Activated T-helper 9 cell treated with anti-CD3 and anti-CD28 coated beads, Interleukin-2, amount 50 U/mL, for 16 hours (primary cell): Measurements from ENCODE around the gene ASPN.

Experiments used
- DNase-seq: peaks from one replicate; pipeline ENCODE4 v3.0.0-alpha.2; 2020; ENCODE audit warnings: low read depth

ASPN gene

DNA sequence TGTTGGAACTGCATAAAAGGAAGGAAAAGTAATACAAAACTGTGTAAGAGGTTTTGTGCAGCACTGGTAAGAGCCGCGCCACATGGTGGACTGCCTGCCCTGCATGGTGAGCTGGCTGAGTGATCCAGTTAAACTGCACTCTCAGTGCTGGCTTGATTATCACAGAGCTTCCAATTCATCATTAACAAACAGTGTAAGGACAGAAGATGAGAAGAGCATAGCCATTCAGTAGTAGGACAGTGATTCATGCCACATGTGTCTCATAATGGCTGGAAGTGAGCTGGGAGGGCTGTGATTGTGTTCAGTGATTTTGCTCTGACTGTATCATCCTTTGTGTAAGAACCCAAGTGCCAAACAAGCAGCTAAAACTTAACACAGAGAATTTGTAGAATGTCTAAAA lies 14.1 kb downstream of the ASPN start:
- no peak for DNase-seq

GRCh38 chr9:92467511-92467910 lies 14.8 kb downstream of the ASPN start:
- no peak for DNase-seq

DNA sequence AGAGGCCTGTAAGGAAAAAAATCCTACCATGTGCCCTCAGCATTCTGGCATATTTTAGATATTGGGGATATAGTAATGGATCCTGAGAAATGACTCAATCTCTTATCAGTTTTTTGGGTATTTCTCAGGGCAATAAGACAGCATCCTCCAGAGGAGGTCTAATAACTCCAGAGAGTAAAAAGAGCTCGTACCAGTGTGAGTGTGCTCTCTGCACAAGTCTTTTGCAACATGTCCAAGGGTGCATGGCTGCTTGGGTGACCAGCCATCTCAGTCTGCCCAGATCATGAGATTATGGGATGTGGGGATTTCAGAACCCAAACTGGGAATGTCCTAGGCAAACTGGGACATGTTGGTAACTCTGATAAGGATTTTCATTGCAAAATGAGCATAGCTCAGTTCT lies 15.3 kb downstream of the ASPN start:
- DNase-seq: no peak

GRCh38 chr9:92463984-92464383 lies 18.3 kb downstream of the ASPN start:
- no peak for DNase-seq

DNA sequence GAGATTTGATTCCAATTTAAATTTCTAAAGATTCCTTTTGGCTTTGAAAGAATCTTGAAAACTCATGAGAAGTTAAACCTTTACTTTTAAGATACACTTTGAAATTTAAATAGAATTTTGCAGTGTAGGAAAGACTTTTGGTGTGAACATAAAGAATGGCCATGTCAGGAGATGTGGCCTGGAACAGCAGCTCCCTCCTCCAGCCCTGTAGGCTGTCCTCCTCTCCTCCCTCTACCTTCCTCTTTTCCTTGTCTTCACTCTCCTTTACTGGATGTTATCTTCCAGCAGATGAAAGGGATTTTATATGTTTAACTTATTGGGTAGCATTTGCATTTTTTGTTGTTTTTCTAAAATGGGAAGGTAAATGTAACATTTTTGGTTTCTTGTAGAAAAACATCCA lies 18.9 kb downstream of the ASPN start:
- no peak for DNase-seq

DNA sequence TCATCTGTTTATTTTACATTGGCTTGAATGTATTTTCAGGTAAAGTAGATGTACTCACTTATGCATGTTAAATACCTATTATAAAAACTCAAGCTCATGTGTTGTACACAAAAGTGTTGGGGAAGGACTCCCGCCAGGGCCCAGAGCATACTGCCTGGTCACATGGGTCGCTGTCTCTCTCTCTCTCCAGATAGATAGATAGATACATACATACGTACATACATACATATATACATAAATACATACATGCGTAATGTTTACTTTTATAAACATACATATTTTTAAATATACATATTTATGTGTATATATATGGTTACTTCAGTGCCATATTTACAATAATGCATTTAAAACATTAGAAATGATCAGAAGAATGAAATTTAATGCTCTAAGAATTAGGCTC lies 24.7 kb downstream of the ASPN start:
- DNase-seq: no peak

- DNase-seq: no peak
Measured at GRCh38 chr9:92455217-92455616, 27.1 kb downstream of the ASPN start.

- DNase-seq: no peak
Measured at GRCh38 chr9:92446536-92446935, 35.8 kb downstream of the ASPN start.

DNA sequence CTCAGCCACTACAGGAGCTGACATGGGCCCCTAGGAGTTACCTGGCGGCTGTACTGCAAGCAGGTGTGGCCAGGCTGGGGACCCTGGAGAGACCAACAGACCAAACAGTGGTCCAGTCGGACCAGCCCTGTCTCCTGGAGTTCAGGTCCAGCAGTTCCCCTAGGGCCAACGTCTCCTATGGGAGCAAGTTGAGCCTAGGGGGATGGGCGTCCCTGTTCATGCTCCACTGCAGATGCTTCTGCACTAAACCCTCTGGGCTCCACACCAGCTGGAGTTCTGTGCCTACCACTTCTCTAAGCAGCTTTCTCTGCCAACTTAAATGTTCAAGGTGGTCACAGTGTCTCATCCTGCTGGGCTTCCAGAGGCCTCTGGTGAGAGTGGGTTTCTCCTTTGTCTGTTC lies 37.5 kb downstream of the ASPN start:
- no peak for DNase-seq

- DNase-seq: no peak
Measured at GRCh38 chr9:92440751-92441046, 41.6 kb downstream of the ASPN start.

DNA sequence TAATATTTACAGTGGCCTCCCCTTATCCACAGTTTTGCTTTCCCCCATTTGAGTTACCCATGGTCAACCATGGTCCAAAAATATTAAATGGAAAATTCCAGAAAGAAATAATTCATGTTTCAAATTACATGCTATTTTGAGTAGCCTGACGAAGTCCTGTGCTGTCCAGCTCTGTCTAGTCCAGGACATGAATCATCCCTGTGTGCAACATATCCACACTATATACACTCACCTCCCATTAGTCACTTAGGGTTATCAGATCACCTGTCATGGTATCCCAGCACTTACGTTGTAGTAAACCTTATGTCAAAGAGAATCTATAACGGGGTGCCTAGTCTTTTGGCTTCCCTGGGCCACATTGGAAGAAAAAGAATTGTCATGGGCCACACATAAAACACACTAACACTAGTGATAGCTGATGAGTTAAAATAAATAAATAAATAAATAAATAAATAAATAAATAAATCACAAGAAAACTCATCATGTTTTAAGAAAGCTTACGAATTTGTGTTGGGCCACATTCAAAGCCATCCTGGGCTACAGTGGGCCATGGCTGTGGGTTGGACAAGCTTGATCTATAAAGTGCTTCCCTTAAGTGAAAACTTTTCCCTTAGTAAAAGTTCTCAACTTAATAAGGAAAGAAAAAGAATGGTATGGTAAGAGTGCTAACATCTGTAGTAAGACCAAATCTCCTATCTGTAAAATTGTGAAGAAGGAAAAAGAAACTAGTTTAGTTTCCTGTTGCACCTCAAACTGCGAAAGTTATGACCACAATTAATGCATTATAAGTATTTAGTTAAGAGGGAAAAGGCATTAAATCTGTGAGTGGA lies 42.2 kb downstream of the ASPN start:
- DNase-seq: no peak

- DNase-seq: no peak
Measured at GRCh38 chr9:92438900-92439526, 43.3 kb downstream of the ASPN start.

- DNase-seq: no peak
Measured at GRCh38 chr9:92435263-92435662, 47.0 kb downstream of the ASPN start.

- DNase-seq: no peak
Measured at GRCh38 chr9:92432972-92433548, 49.2 kb downstream of the ASPN start.

GRCh38 chr9:92432350-92432749 lies 50.0 kb downstream of the ASPN start:
- DNase-seq: no peak

DNA sequence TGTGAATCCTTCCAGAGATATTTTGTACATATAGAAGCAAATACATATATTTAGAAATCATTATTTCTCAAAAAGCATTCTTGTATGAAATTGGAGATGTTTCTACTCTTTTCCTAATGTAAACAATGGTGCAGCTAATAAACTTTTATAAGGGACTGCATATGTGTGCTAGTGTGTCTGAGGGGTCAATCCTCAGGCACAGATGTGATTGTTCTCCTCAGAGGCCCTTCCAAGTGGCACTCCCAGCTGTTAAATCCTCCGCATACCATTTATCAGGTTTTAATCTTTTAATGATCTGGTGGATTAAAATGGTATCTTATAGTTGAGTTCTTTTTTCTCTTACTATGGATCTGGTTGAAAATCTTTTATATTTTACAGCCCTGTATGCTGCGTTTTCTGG lies 52.5 kb downstream of the ASPN start:
- no peak for DNase-seq

DNA sequence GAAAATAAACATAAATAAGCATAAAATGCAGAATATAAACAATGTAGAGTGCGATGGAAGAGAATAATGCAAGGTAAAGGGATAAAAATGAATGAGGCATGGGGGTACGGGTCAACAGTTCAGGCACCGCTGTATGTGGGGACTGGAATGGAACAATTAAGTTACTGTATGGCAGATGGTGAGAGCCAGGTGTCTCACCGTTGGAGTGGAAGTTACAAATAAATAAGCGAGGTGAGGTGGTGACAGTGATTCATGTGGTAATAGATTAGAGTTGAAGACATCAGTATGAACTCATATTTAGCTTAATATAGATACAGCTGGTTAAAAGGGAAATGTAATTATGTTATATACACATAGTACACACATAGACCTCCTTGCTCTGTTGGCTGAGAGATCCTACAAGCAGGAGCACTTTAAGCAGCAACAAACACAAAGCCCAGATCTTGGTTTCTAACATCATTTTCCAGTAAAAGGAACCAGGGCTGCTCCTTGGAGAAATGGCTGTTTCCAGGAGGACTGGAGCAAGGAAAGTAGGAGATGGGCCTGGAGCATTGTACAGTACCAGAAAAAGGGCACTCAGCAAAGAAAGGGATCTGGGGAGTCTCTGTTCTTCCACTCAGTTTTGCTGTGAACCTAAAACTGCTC lies 55.7 kb downstream of the ASPN start:
- DNase-seq: no peak

- no peak for DNase-seq
Measured at GRCh38 chr9:92425474-92425873, 56.8 kb downstream of the ASPN start.

DNA sequence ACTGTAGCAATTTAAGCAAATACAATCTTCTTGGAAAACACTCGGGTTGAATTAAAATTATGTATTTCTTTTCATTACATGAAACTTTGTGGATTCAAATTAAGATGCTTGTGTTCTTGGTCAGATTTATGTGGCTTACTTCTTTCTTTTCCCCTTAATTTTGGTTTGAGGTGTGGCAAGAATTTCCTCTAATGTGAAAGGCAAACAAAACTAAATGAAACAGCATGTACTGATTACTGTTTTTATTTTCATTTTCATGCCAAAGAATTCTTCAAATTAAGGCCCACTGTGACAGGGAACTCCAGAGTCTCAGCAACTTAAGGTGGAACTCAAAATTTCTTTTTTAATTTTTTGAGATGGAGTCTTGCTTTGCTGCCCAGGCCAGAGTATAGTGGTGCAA lies 58.0 kb downstream of the ASPN start, which contains the start of gene OMD:
Gene OMD (minus strand): TSS at position 132 of the 400 bp plus-strand sequence. CDS start 6,913 bp downstream, outside the sequence.
- no peak for DNase-seq

DNA sequence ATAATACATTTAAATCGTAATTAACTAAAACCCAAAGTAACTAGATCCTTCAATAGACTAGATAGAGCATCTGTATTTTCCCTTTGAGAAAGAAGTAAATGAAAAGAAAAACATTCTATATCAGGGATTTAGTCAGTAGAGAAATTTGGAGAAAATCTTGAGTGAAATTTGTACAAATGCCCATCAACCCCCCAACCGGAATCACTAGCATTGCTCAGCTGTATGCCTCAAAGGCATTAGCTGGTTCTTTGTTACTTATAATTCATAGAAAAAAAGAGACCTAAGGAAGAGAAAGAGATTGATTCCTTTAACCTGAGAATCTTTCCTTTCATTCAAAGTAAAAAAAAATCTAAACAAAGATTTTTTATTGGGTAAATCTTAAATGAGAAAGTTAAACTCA lies 58.7 kb downstream of the ASPN start:
- no peak for DNase-seq

- DNase-seq: no peak
Measured at GRCh38 chr9:92422611-92423338, 59.5 kb downstream of the ASPN start.

DNA sequence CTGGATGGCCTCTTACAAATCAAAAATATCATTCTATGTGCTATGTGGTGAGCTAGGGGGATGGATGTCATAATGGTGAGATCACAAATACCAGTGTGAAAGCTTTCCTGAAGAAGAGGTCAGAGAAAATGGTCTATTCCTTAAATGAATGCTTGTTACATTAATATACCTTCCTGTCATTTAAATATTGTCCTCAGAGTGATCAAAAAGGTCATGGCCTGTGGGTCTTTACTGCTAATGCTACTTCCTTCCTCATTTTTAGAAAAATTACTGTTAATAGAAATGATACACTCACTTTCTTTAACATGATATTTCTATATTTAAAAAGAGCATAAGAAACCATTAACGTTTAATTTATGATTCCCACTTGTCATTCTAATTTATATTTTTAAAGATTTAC lies 67.7 kb downstream of the ASPN start:
- DNase-seq: no peak
